Measurements from ENCODE around the gene SOD3.

SOD3 gene

GRCh38 chr4:24837336-24837735, 42.0 kb downstream of the SOD3 start:
- TF ChIP-seq MAX (IDR thresholded peaks at IDR 0.05) (no peak), USF1 (IDR thresholded peaks at IDR 0.05) (no peak)

GRCh38 chr4:24837781-24838180, 42.4 kb downstream of the SOD3 start:
- no peak for TF ChIP-seq TCF12 (IDR thresholded peaks at IDR 0.05; ENCODE audit: low read depth)
- no peak for TF ChIP-seq EGR1 (IDR thresholded peaks at IDR 0.05)
- no peak for TF ChIP-seq USF1 (IDR thresholded peaks at IDR 0.05)
- TF ChIP-seq NFIC (IDR thresholded peaks at IDR 0.05), result no peak
- no peak for TF ChIP-seq FOXM1 (IDR thresholded peaks at IDR 0.05; ENCODE audit: borderline replicate concordance, low read depth)
- no peak for TF ChIP-seq CEBPB (IDR thresholded peaks at IDR 0.05)
- no peak for TF ChIP-seq YY1 (IDR thresholded peaks at IDR 0.05; ENCODE audit: low read depth)
- TF ChIP-seq ZBTB7A (IDR thresholded peaks at IDR 0.05; ENCODE audit: low read depth), result no peak
- no peak for TF ChIP-seq CREB1 (IDR thresholded peaks at IDR 0.05; ENCODE audit: low read depth)
- TF ChIP-seq EP300 (IDR thresholded peaks at IDR 0.05; ENCODE audit: borderline replicate concordance), result no peak
- no peak for TF ChIP-seq TAF1 (IDR thresholded peaks at IDR 0.05; ENCODE audit: low read depth)
- no peak for TF ChIP-seq REST (IDR thresholded peaks at IDR 0.05; ENCODE audit: low read depth)
- TF ChIP-seq RAD21 (IDR thresholded peaks at IDR 0.05; ENCODE audit: low read depth), result no peak

- no peak for TF ChIP-seq EGR1 (IDR thresholded peaks at IDR 0.05)
- no peak for TF ChIP-seq NFIC (IDR thresholded peaks at IDR 0.05)
- TF ChIP-seq YY1 (IDR thresholded peaks at IDR 0.05; ENCODE audit: low read depth), result no peak
- TF ChIP-seq TAF1 (IDR thresholded peaks at IDR 0.05; ENCODE audit: low read depth), result no peak
- TF ChIP-seq TEAD4 (IDR thresholded peaks at IDR 0.05), result no peak
- no peak for TF ChIP-seq RAD21 (IDR thresholded peaks at IDR 0.05; ENCODE audit: low read depth)
- no peak for TF ChIP-seq USF1 (IDR thresholded peaks at IDR 0.05)
- TF ChIP-seq MAX (IDR thresholded peaks at IDR 0.05), result no peak
- TF ChIP-seq FOXM1 (IDR thresholded peaks at IDR 0.05; ENCODE audit: borderline replicate concordance, low read depth), result no peak
- TF ChIP-seq REST (IDR thresholded peaks at IDR 0.05; ENCODE audit: low read depth), result no peak
These were observed 45.0 kb downstream of the SOD3 start for GRCh38 chr4:24840362-24840761.

- no peak for TF ChIP-seq YY1 (IDR thresholded peaks at IDR 0.05; ENCODE audit: low read depth)
- TF ChIP-seq TCF12 (IDR thresholded peaks at IDR 0.05; ENCODE audit: low read depth), result no peak
- TF ChIP-seq TEAD4 (IDR thresholded peaks at IDR 0.05), result peak; percentile 39; the same call in 1 of the 2 replicates
- no peak for TF ChIP-seq TAF1 (IDR thresholded peaks at IDR 0.05; ENCODE audit: low read depth)
- no peak for TF ChIP-seq CREB1 (IDR thresholded peaks at IDR 0.05; ENCODE audit: low read depth)
- no peak for TF ChIP-seq USF1 (IDR thresholded peaks at IDR 0.05)
- no peak for TF ChIP-seq REST (IDR thresholded peaks at IDR 0.05; ENCODE audit: low read depth)
- no peak for TF ChIP-seq MAX (IDR thresholded peaks at IDR 0.05)
- peak; percentile 69 for TF ChIP-seq CEBPB (IDR thresholded peaks at IDR 0.05)
- TF ChIP-seq EGR1 (IDR thresholded peaks at IDR 0.05), result no peak
- peak; percentile 39; the same call in 1 of the 2 replicates for TF ChIP-seq EP300 (IDR thresholded peaks at IDR 0.05; ENCODE audit: borderline replicate concordance)
- TF ChIP-seq FOXM1 (IDR thresholded peaks at IDR 0.05; ENCODE audit: borderline replicate concordance, low read depth), result no peak
- no peak for TF ChIP-seq ZBTB7A (IDR thresholded peaks at IDR 0.05; ENCODE audit: low read depth)
- peak; percentile 46; the same call in 1 of the 2 replicates for TF ChIP-seq NFIC (IDR thresholded peaks at IDR 0.05)
- no peak for TF ChIP-seq RAD21 (IDR thresholded peaks at IDR 0.05; ENCODE audit: low read depth)
These were observed 45.6 kb downstream of the SOD3 start for GRCh38 chr4:24840826-24841543.

Measured in Ishikawa (cell line).